ENCODE results near the gene SULT1B1. TPM values are rescaled to one million over a fixed set of nuclear protein-coding genes. Genes with fewer than 3 reads are reported as not detected.

The SULT1B1 gene
- total and polyA plus RNA-seq, 2 of the 8 experiments (the other 6 are each of a cell fraction or from before 2014, with no cell fraction given): not detected

GRCh38 chr4:69714086-69714485 is 46.3 kb downstream of the SULT1B1 start:
- ChIA-PET CTCF (ENCODE audit: partially characterized antibody) (interaction anchor here (0.7 to 1.0 kb wide), 2 partner anchors 166 to 1828 kb away, joined by 3 read pairs; no protein-coding TSS in a partner anchor), POLR2A (ENCODE audit: partially characterized antibody) (no interaction called here)
- Histone ChIP-seq H2BK5ac (ENCODE audit: low read depth, low read length) (no peak overlapping the region), H3K9ac (replicated peaks in 1 of 4; ENCODE audit: extremely low read depth in 1 of 4, low read depth in 3 of 4, low read length in 3 of 4) (no peak overlapping the region), H2AK5ac (ENCODE audit: low read depth, low read length) (no peak overlapping the region), H2AFZ (ENCODE audit: low read length) (no peak overlapping the region), H3K27me3 (replicated peaks in 1 of 4; ENCODE audit: control insufficient read depth in 3 of 4, extremely low read depth in 1 of 4, insufficient read depth in 3 of 4, low read length in 3 of 4) (no peaks in the 10 kb centered on the region), H4K91ac (replicated peaks; ENCODE audit: insufficient read length, low read length) (no peak overlapping the region), H4K5ac (ENCODE audit: insufficient read length, low read depth, low read length) (no peak overlapping the region), H3K4ac (replicated peaks; ENCODE audit: insufficient read length, low read depth, low read length) (no peak overlapping the region), H2BK15ac (ENCODE audit: low read length) (no peak overlapping the region), H2BK120ac (replicated peaks; ENCODE audit: low read depth, low read length) (no peak overlapping the region), H3K23me2 (ENCODE audit: low read depth, low read length) (no peaks in the 10 kb centered on the region), H3K56ac (replicated peaks; ENCODE audit: insufficient read length, low read depth, low read length) (no peak overlapping the region), H4K8ac (ENCODE audit: extremely low read depth, insufficient read depth, low read length) (no peak overlapping the region), H3K14ac (ENCODE audit: insufficient read length) (no peak overlapping the region), H3K9me3 (ENCODE audit: insufficient read depth in 2 of 2, low read depth in 1 of 2, low read length in 1 of 2) (peaks cover 6 to 7% of the 10 kb centered on the region in 2 experiments; a peak in 1 of 4 replicates), H3K4me1 (replicated peaks in 1 of 4; ENCODE audit: control insufficient read depth in 3 of 4, insufficient read depth in 4 of 4, low read length in 3 of 4) (peaks cover 0 to 4% (median 1%) of the 10 kb centered on the region in 4 experiments; a peak in 1 of 7 replicates), H3K4me2 (ENCODE audit: insufficient read depth in 1 of 2, low read depth in 2 of 2, low read length in 2 of 2) (no peak overlapping the region), H3K79me2 (ENCODE audit: control insufficient read depth in 1 of 2, insufficient read depth in 2 of 2, low read length in 2 of 2) (no peaks in the 10 kb centered on the region), H3K79me1 (ENCODE audit: low read depth, low read length) (no peaks in the 10 kb centered on the region), H3K36me3 (ENCODE audit: control insufficient read depth in 2 of 4, insufficient read depth in 4 of 4, low read length in 3 of 4) (no peaks in the 10 kb centered on the region), H3K4me3 (ENCODE audit: extremely low read depth in 1 of 4, insufficient read depth in 2 of 4, low read depth in 3 of 4, low read length in 4 of 4) (no peak overlapping the region), H2BK20ac (ENCODE audit: low read length) (no peak overlapping the region), H4K20me1 (replicated peaks in 1 of 2; ENCODE audit: control insufficient read depth in 1 of 2, insufficient read depth in 2 of 2, low read length in 2 of 2) (no peaks in the 10 kb centered on the region), H3K18ac (ENCODE audit: extremely low read depth, low read length) (no peak overlapping the region), H2BK12ac (ENCODE audit: low read depth, low read length) (no peak overlapping the region), H3K27ac (ENCODE audit: low read depth, low read length) (no peak overlapping the region), H3K23ac (ENCODE audit: insufficient read length) (no peak overlapping the region)
- FAIRE-seq (no peak), DNase-seq (ENCODE audit: low read depth in 1 of 2, low spot score in 2 of 2) (no peak)
- 86% methylated on average over 4 of the region's 4 CpGs; no CpG with 5 or more reads in 1 of the 2 experiments for WGBS, 2 experiments (ENCODE audit: extremely low coverage in 1 of 2, insufficient coverage in 1 of 2, insufficient read length in 1 of 2, insufficient replicate concordance in 2 of 2, low coverage in 1 of 2, low lambda C conversion rate in 2 of 2, missing lambda C conversion rate in 1 of 2)
- TF ChIP-seq TAF7 (optimal IDR thresholded peaks at IDR 0.05; ENCODE audit: borderline replicate concordance, low read depth, low read length): no peak
- TF ChIP-seq ZNF274 (IDR thresholded peaks at IDR 0.05; ENCODE audit: borderline replicate concordance, extremely low read depth, low read length): no peak
- no peak for TF ChIP-seq TBP (IDR thresholded peaks at IDR 0.05; ENCODE audit: low read depth, low read length)
- no peak for TF ChIP-seq SIX5 (IDR thresholded peaks at IDR 0.05; ENCODE audit: low read depth, low read length)
- TF ChIP-seq SRF (IDR thresholded peaks at IDR 0.05; ENCODE audit: low read depth, low read length): no peak
- no peak for TF ChIP-seq TEAD4 (IDR thresholded peaks at IDR 0.05; ENCODE audit: low read depth, low read length)
- no peak for TF ChIP-seq KDM1A (IDR thresholded peaks at IDR 0.05; ENCODE audit: borderline replicate concordance, low read length)
- TF ChIP-seq NRF1 (IDR thresholded peaks at IDR 0.05; ENCODE audit: low read depth, low read length): no peak
- no peak for TF ChIP-seq SAP30 (IDR thresholded peaks at IDR 0.05; ENCODE audit: insufficient read depth, insufficient replicate concordance, low read length)
- no peak for TF ChIP-seq EGR1 (IDR thresholded peaks at IDR 0.05; ENCODE audit: borderline replicate concordance, low read depth, low read length)
- TF ChIP-seq GABPA (IDR thresholded peaks at IDR 0.05; ENCODE audit: borderline replicate concordance, insufficient read depth, low read length): no peak
- no peak for TF ChIP-seq HDAC6 (IDR thresholded peaks at IDR 0.05; ENCODE audit: low read depth, low read length)
- no peak for TF ChIP-seq RXRA (IDR thresholded peaks at IDR 0.05; ENCODE audit: insufficient read depth, low read depth, low read length)
- no peak for TF ChIP-seq BCL11A (IDR thresholded peaks at IDR 0.05; ENCODE audit: low read depth in 2 of 2, low read length in 2 of 2)
- TF ChIP-seq CHD1 (IDR thresholded peaks at IDR 0.05; ENCODE audit: low read depth, low read length): no peak
